GM19452 (cell line): ENCODE results near the gene SOWAHC.

Experiments used
- ATAC-seq: cut with Tn5 transposase; IDR thresholded peaks from one replicate; pipeline ENCODE4 v1.9.1; 2021; ENCODE audit not compliant: unreplicated experiment

SOWAHC gene

DNA sequence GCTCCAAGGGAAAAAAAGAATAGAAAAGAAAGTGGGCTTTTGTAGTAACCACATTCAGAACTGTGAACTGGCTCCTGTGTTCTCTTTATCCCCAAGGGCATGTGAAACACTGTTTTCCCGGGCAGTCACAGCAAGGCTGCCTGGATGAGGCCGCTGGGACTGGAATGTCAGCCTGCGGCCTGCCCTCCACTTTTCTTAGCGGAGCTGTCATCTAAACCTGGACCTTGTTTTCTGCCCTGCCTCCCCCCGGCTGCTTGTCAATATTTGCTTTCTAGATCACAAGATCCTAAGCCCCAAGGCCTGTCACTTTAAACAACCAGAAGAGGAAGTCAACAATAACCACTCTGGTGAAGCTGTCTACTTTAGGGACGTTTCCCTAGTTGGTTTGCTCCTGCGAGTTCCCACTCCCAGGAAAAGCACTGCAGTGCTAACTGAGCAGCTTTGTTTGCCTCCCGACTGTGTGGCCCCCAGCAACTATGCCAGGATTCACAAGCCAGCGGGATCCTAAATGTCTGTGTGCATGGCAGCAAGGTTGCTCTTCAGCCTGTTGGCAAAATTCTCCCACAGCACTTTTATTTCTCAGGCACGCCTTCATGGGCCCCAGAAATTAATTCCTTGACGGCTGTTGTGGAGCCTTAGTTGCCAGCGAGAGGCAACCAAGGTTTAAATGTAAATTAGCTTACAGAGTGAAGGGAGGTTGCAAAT, 30.6 kb downstream of the SOWAHC start:
- no peak for ATAC-seq

DNA sequence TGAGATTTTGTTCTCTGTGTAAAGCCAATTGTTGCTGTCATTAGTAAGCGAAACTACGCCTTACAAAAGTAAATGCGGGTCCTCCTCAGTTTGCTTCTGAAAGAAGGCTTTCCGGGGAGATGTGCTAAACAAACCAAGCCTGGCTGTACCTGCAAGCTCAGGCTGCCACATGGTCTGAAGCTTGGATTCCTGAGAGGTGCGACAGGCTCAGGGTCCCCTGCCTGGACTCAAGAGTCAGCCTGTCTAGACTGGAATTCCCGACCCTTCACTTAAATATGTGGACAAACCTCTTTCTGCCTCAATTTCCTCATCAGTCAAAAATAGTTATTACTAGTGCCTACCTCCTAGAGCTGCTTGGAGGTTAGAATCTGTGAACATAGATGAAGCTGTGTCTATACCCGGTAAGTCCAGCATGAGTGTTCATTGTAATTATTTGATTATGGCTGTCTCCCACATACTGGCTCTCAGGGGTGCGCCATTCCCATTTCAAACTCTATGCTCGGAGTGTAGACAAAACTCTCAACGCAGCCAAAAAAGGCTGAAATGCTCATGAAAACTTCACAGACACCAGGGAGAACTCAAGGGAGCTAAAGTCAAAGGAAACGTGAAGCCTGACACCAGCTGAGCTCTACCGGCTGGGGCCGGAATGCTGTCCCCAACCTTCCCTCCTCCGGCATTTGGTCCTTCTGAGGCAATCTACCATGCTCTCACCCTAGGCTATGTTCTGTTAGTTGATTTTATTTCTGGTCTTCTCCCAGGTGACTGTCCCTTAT, 31.4 kb downstream of the SOWAHC start:
- ATAC-seq: no peak

DNA sequence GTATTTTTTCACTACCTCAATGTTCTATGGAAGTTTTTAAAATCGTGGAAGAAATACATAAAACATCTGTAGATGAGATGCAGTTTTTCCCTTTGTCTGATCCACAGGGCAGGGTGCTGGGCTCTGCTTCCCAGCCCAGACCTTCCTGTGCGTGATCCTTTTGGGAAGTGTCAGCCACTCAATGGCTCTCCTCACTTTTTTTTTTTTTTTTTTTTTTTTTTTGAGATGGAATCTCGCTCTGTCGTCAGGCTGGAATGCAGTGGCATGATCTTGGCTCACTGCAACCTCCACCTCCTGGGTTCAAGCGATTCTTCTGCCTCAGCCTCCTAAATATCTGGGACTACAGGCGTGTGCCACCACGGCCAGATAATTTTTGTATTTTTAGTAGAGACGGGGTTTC, 32.8 kb downstream of the SOWAHC start:
- ATAC-seq: no peak

DNA sequence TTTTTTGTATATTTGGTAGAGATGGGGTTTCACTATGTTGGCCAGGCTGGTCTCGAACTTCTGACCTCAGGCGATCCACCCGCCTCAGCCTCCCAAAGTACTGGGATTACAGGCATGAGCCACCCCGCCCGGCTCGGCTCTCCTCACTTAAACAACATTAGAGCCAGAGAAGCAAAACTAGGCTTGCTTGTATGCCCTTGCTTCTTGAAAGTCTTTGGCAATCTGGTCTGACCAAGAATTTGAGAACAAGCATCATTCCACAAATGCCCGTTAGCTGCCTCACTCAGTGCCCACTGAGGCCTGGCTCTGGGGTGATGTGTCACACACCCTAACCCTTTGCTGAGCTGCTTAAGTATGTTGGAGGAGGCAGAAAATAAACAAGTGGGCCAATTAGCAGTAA, 33.5 kb downstream of the SOWAHC start:
- ATAC-seq: no peak

DNA sequence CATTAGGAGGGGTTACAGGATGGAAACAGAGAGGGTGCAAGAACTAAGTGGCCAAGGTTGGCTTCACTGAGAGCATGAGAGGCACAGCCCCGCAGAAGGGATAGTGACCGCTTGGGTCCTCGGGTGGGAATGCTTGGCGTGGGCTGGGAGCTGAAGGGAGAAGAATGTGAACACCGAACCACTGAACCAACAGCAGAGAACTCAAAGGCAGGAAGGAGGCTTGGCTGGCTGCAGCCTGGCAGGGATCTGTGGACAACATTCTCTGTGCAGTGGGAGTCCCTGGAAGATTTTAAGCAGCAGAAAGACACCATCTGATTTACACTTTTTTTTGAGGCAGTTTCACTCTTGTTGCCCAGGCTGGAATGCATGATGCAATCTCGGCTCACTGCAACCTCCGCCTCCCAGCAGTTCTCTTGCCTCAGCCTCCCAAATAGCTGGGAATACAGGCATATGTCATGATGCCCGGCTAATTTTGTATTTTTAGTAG, 33.9 kb downstream of the SOWAHC start:
- no peak for ATAC-seq

DNA sequence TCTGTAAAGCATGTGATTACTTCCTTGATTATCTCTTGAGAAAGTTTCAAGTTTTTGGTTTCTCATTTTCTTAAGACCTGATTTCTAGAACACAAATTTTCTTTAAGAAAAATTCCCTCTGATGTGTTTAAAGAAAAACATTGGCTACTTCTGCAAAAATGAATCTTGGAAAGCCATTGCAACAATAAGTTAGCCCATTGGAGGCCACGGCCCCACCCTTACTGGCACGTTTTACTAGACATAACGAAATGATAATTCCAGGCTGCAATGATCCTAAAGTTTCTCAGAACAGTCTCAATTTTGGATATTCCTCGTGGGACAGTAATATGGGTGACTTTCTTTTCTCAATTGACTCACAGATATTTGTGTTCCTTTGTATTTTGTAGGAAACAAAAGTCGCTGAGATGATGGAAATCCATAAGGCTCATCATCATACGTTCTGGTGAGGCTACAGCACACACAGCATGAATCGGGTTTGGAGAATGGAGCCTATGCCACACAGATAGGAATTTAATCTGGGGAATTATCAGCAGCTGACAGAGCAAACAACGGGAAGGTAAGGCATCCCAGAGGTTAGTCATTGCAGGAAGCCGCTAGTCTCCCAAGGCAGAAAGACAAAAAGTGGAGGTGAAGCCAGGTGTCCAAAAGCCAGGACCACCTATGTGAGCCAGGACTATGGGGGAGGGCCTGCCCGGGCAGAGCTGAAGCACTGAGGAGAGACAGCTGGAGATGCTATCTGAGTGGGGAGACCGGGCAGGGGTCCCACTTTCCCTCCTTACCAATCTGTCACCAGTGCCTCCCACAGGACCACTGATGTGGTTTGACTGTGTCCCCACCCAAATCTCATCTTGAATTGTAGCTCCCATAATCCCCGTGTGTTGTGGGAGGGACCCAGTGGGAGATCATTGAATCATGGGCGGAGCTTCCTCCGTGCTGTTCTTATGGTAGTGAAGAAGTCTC, 35.9 kb downstream of the SOWAHC start:
- ATAC-seq: no peak

DNA sequence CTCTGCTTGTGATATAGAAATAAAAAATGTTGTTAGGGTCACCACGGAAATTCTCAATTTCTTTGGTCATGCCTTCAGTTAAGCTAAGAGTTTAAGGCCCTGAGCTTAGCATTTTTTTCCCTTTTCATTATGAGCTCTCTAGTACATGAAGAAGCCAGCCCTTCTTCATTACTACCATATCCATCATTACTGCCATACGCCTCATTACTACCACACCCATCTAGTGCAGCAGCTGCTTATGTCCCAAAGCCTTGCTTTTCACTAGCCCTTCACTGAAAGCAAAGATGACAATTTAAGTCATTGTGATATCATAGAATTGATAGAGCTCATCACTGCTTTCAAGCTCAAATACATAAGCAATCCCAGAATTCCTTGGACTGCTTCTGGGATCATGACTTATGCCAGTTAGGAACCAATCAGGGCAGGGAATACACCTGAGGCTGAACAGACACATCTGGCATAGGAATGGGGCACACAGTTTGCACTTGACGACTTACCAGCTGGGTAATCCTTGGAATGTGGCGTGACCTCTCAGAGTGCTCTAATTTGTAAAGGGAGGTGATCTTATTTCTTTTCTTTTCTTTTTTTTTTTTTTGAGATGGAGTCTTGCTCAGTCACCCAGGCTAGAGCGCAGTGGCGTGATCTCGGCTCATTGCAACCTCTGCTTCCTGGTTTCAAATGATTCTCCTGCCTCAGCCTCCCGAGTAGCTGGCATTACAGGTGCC, 40.3 kb downstream of the SOWAHC start:
- ATAC-seq: no peak

DNA sequence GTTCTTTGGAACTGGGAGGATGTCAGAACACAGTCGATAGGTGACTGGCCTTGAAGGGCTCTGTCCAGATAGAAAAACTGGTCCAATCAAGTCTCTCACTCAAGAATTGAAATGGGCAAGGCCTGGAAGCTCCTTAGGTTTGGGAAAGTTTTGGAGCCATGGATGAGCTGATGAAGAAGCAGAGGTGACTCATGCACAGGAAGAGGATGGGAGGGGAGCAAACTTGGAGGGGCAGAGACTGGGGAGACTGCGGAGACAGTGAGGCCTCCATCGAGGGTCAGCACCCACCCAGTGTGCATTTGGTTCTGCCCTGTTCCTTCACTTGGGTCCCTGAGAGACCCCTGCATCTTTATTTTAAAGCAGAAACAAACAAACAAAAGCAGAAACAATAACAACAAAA, 41.1 kb downstream of the SOWAHC start:
- no peak for ATAC-seq

DNA sequence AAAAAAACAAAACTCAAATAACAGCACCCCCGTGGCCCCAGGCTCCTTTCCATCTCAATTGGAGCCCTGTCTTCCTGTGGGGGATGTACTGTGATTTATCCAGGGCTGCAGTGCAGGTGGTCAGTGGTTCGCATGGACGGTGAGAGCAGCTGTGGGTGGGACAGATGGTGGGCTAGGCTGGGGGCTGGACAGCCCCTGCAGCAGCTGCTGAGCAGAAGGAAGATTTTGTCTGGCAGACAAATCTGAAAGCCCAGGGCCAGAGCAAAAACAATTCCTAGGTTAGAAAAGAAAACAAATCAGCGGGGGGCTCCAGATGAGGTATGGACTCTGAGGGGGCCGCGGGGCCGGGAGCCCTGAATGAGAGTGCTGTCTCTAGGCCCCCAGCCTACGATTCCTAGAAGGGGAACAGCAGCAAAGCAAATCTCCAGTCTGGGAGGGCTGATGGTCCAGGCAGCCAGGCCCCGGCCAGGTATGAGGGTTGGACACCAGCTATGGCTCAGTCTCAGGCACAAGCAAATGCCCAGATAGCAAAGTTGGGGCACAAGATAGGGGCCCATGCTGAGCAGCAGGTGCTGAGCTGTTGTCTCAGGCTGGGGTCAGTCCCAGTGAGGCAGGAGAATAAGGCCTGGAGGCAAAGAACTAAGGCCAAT, 45.4 kb downstream of the SOWAHC start:
- no peak for ATAC-seq

DNA sequence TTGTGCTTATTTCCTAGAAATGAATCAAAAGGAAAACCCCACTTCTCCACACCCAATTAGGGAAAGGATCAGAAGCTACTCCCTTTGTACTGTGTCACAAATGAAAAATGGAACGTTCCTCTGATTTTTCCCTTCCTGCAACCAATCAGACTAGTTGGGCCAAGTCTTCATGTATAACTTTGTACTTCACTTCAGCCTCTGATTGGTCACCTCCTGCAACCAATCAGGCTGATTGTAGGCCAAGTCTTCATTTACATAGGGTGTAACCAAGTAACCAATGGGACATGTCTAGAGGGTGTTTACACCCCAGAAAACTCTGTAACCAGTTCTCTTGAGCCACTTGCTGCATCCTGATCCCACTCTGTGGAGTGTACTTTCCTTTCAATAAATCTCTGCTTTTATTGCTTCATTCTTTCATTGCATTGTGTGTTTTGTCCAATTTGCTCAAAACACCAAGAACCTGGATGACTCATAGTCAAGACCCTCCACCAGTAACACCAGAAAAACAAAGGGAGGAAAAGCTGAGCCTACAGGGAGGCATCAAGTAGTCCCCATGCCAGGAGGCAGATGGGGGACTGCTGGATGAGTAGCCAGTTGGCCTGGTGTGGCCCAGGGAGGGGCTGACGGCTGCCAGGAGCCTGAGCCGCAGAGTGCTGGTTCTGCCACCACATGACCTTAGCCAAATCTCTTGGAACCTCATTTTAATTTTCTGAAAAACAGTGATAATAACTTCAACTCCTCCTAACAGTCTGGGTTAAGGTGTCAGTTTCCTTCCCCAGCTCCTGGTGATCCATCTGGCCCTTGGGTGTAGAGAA, 46.1 kb downstream of the SOWAHC start:
- ATAC-seq: no peak

DNA sequence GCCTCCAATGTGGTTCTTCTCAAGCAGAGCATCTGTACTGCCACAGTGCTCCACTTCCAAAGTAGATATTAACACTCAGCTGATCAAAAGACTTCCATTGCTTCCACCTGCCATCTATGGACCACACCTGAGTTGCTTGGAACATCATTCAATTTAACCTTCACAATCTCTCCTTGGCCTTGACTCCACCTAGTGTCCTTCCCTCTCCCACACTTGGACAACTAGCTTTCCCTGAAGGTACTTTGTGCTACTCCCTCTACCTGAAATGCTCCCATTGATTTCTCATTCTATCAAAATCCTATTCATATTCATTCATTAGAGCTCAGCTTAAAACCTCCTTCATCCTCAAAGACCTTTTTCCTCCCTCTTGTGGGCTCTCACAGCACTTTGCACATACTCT, 48.7 kb downstream of the SOWAHC start:
- ATAC-seq: no peak

DNA sequence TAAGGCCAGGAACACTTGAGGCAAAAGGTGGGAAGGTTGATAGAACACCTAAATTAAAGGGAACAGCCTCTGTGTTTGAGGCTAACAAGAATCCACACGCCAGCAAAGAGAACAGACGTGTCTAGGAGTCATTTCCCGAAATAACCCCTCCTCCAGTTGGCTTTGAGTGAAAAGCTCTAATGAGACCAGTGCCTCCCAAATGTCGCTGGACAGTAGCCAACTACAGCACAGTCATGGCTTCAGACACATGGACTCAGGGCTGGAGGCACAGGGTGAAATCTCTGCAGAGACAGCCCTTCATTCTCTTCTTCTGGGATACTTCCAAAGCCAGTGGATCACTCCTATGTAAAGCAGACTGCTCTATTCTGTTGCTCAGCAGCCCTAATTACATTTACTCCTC, 49.6 kb downstream of the SOWAHC start:
- ATAC-seq: no peak

DNA sequence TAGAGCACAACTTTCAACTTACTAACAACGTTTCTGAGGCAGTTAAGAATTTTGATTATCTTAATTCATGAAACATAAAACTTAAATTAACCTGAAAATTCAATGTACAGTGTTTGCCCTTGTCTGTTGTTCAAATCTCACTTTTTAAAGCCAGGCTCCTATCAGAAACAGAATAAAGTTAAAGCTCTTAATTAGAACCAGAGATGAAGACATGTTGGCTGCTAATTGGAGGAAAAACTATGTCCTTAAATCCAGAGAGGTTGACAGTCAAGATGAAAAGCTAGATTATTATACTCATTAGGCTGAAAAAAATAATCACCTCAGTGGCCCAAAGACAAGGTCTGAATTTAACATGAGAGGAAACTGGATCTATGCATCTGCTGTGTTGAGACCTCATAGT, 52.3 kb downstream of the SOWAHC start:
- ATAC-seq: no peak
